ENCODE data around the gene MCF2L2. TPM values are rescaled to one million over a fixed set of nuclear protein-coding genes. Genes with fewer than 3 reads are reported as not detected.

The MCF2L2 gene
- total RNA-seq, 1 donor from 2014 or later, result 2.0 TPM

- Histone ChIP-seq H3K27ac (peak overlapping the region; percentile 58), H3K27me3 (no peaks in the 10 kb centered on the region), H3K4me3 (no peak overlapping the region), H3K9me3 (no peaks in the 10 kb centered on the region), H3K4me1 (peaks cover 63% of the 10 kb centered on the region), H3K36me3 (no peaks in the 10 kb centered on the region)
- TF ChIP-seq CTCF (IDR thresholded peaks at IDR 0.05) (no peak), POLR2A (IDR thresholded peaks at IDR 0.05) (no peak), POLR2AphosphoS5 (IDR thresholded peaks at IDR 0.05; ENCODE audit: insufficient read depth in 1 of 2, low read depth in 1 of 2) (no peak)
- intact Hi-C loops (cut with DNase I), result no loop called here
- no peak for DNase-seq (ENCODE audit: extremely low spot score in 2 of 2)
Measured at GRCh38 chr3:183264268-183264667, 164.2 kb downstream of the MCF2L2 start.

- intact Hi-C loops (cut with DNase I), result no loop called here
Measured at GRCh38 chr3:183262875-183263378, 165.5 kb downstream of the MCF2L2 start.

GRCh38 chr3:183261151-183261724 is 167.2 kb downstream of the MCF2L2 start:
- H3K36me3 ChIP-seq, result no peaks in the 10 kb centered on the region
- H3K9me3 ChIP-seq, result no peaks in the 10 kb centered on the region
- H3K27me3 ChIP-seq, result no peaks in the 10 kb centered on the region
- H3K4me3 ChIP-seq, result no peak overlapping the region
- H3K27ac ChIP-seq, result no peak overlapping the region
- no peak for DNase-seq (ENCODE audit: extremely low spot score in 2 of 2)
- intact Hi-C loops (cut with DNase I), result no loop called here
- TF ChIP-seq POLR2A (IDR thresholded peaks at IDR 0.05) (no peak), CTCF (IDR thresholded peaks at IDR 0.05) (no peak), POLR2AphosphoS5 (IDR thresholded peaks at IDR 0.05; ENCODE audit: insufficient read depth in 1 of 2, low read depth in 1 of 2) (no peak)
- H3K4me1 ChIP-seq, result peaks cover 45% of the 10 kb centered on the region

More at GRCh38 chr3:183262875-183263378, 165.5 kb downstream of the MCF2L2 start:
- Histone ChIP-seq H3K9me3 (no peaks in the 10 kb centered on the region), H3K27me3 (no peaks in the 10 kb centered on the region), H3K4me1 (peaks cover 62% of the 10 kb centered on the region), H3K36me3 (no peaks in the 10 kb centered on the region), H3K4me3 (no peak overlapping the region), H3K27ac (peak overlapping the region; percentile 41)
- DNase-seq (ENCODE audit: extremely low spot score in 2 of 2), result no peak
- TF ChIP-seq CTCF (IDR thresholded peaks at IDR 0.05), result no peak
- TF ChIP-seq POLR2AphosphoS5 (IDR thresholded peaks at IDR 0.05; ENCODE audit: insufficient read depth in 1 of 2, low read depth in 1 of 2), result no peak
- TF ChIP-seq POLR2A (IDR thresholded peaks at IDR 0.05), result no peak

GRCh38 chr3:183260167-183260904 is 168.1 kb downstream of the MCF2L2 start:
- no peak overlapping the region for H3K4me3 ChIP-seq
- peaks cover 41% of the 10 kb centered on the region for H3K4me1 ChIP-seq
- no peaks in the 10 kb centered on the region for H3K9me3 ChIP-seq
- peak overlapping the region; percentile 18 for H3K27ac ChIP-seq
- H3K36me3 ChIP-seq, result no peaks in the 10 kb centered on the region
- no peaks in the 10 kb centered on the region for H3K27me3 ChIP-seq
- DNase-seq (ENCODE audit: extremely low spot score in 2 of 2), result no peak
- TF ChIP-seq POLR2AphosphoS5 (IDR thresholded peaks at IDR 0.05; ENCODE audit: insufficient read depth in 1 of 2, low read depth in 1 of 2) (no peak), CTCF (IDR thresholded peaks at IDR 0.05) (no peak), POLR2A (IDR thresholded peaks at IDR 0.05) (no peak)
- intact Hi-C loops (cut with DNase I), result no loop called here

- Histone ChIP-seq H3K36me3 (no peaks in the 10 kb centered on the region), H3K4me1 (peaks cover 41% of the 10 kb centered on the region), H3K9me3 (no peaks in the 10 kb centered on the region), H3K4me3 (no peak overlapping the region), H3K27me3 (no peaks in the 10 kb centered on the region), H3K27ac (peak overlapping the region; percentile 18)
- DNase-seq (ENCODE audit: extremely low spot score in 2 of 2), result no peak
- no peak for TF ChIP-seq POLR2AphosphoS5 (IDR thresholded peaks at IDR 0.05; ENCODE audit: insufficient read depth in 1 of 2, low read depth in 1 of 2)
- intact Hi-C loops (cut with DNase I), result no loop called here
Measured at GRCh38 chr3:183259621-183260020, 168.8 kb downstream of the MCF2L2 start.

All from vagina (tissue), 2 donors.